Retinal pigment epithelial cell (primary cell): ENCODE results near the gene ARFGAP3.
"Not testable (repeated sequence)": the region's sequence is repeated elsewhere in the genome, so short reads cannot be mapped to it uniquely, and the experiment has no call there.

Source experiments
- DNase-seq: peaks from one replicate; pipeline ENCODE4 v3.0.0-alpha.2; 2010; ENCODE audit warnings: low read depth
- H3K4me3 ChIP-seq: 2 replicates; pipeline ENCODE4 v1.5.1; 2011; ENCODE audit warnings: mild to moderate bottlenecking, low read length, control low read depth, moderate library complexity
- TF ChIP-seq, protein P1 (sequence below): conservative IDR thresholded peaks from 2 replicates; pipeline ENCODE4 v1.5.1; 2011; ENCODE audit warnings: low read depth, low read length, control low read depth, inconsistent platforms

The ARFGAP3 gene

DNA sequence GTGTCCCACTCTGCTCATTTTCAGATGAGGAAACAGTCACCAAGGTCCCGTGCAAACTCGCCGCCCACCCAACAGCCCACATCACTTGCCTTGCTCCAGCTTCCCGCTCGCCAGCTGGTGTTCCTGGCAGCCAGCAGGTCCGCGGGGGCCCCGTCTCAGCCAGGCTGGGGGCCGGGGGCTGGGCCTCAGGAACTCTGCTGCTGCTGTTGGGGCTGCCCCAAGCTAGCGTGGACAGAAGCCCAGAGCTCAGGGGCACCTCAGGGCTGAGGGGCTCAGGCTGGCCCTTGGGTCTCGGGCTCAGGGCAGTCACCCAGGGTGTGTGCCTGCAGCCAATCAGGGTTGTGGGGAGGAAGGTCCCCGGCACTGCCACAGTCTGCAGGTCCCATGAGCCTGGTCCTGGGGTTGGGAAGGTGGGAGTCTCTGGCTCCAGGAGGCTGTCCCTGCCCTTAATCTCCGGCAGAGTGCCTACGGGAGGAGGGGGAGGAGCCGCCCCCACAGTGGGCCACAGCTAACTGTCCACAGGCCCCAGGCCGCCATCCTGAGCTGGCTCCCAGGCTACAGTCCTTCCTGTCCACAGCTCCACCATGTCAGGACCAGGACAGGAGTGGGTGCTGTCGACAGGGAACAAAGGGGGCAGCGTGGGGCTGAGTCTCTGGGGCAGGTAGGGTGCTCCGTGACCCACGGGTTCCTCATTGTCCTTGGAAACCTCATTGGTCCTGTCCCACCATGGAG, 65.2 kb downstream of the ARFGAP3 start:
- H3K4me3 ChIP-seq = no peak overlapping the region
- TF ChIP-seq, protein P1, sequence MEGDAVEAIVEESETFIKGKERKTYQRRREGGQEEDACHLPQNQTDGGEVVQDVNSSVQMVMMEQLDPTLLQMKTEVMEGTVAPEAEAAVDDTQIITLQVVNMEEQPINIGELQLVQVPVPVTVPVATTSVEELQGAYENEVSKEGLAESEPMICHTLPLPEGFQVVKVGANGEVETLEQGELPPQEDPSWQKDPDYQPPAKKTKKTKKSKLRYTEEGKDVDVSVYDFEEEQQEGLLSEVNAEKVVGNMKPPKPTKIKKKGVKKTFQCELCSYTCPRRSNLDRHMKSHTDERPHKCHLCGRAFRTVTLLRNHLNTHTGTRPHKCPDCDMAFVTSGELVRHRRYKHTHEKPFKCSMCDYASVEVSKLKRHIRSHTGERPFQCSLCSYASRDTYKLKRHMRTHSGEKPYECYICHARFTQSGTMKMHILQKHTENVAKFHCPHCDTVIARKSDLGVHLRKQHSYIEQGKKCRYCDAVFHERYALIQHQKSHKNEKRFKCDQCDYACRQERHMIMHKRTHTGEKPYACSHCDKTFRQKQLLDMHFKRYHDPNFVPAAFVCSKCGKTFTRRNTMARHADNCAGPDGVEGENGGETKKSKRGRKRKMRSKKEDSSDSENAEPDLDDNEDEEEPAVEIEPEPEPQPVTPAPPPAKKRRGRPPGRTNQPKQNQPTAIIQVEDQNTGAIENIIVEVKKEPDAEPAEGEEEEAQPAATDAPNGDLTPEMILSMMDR = no peak
- no peak for DNase-seq

DNA sequence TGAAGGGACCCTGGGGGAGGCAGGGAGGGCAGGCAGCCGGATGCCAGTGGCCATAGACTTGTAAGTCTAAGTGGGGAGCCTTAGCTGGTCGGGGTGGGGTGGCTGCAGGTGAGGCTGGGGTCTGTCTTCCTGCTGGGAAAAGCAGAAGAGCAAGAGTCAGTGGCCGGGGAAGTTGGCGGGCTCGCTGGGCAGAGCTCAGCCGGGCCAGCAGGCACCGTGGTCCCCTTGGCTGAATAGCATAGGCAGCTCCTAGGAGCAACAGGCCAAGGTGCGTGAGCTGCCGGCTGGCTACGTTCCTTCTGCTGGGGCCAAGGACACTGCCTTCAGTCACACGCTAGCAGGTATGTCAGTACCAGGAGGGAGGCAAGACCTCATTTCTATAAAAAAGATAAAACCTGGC, 68.6 kb downstream of the ARFGAP3 start:
- no peak for DNase-seq
- TF ChIP-seq, protein P1 = no peak
- H3K4me3 ChIP-seq = no peak overlapping the region

DNA sequence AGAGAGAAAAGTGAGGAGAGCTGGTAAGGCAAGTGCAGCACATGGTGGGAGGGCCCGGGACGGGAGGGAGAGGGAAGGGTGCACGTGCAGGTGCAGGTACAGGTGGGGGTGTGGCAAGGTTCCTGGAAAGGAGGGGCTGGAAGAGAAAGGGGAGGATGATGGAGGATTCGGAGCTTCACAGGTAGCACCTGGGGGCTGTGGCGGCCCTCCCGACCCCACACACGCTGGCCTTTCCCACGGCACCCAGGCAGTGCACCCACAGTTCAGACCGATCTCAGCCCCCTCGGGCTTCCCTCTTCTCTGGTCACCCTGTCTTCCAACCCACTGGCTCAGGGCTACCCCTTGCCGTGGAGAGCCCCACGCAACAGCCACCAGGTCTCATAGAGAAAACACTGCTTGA, 69.1 kb downstream of the ARFGAP3 start:
- TF ChIP-seq, protein P1 = no peak
- H3K4me3 ChIP-seq = no peak overlapping the region
- DNase-seq = no peak

DNA sequence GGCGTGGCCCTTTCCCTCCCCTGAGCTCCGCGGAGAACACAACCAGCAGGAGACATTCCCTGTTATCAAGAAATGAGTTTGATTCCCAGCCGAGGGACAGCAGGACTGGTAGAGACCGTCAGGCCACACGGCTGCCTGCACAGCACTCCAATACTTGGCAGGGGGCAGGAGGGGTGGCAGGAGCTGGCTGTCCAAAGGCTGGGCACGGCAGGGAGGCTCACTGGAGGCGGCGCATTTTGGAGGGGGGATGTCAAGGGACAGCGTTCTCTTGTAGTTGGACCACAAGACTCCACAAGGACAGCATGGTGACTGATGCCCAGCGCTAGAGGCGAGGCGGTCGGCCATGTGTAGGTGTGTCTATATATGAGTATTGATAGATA, 69.7 kb downstream of the ARFGAP3 start:
- DNase-seq = no peak
- no peak overlapping the region for H3K4me3 ChIP-seq
- TF ChIP-seq, protein P1 = no peak

DNA sequence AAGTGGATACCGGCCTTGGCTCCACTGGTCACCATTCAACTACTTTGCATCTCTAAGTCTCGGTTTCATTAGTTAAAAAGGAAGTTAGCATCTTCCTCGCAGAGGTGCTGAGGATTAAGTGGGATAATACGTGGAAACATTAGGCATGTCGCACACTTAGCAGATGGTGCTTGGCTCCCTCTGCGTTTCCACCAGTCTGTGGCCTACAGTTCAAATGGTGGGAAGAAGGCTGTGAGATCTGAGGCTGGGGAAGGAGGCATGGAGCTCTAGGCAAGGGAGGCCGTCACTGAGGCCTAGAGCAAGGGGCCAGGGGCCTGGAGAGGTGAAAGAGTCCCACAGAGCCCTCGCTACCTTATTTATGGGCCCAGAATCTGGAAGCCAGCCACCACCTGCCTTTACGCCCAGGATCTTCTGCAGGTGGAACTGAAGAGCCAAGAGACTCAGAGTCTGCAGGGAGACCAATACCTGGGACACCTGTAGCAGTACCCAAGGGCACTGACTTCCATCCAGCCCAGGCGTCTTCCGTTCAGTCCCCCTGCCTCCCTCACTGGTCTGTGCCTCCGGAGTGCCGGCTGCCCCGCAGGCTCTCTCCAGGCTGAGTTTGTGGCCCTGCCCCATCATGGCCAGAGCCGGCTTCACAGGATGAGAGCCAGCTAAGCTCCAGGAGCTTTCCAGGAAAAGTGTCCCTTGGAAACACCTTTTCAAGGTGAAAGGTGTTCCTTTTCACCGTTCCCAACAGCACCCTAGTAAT, 70.3 kb downstream of the ARFGAP3 start:
- TF ChIP-seq, protein P1 = no peak
- DNase-seq = no peak

DNA sequence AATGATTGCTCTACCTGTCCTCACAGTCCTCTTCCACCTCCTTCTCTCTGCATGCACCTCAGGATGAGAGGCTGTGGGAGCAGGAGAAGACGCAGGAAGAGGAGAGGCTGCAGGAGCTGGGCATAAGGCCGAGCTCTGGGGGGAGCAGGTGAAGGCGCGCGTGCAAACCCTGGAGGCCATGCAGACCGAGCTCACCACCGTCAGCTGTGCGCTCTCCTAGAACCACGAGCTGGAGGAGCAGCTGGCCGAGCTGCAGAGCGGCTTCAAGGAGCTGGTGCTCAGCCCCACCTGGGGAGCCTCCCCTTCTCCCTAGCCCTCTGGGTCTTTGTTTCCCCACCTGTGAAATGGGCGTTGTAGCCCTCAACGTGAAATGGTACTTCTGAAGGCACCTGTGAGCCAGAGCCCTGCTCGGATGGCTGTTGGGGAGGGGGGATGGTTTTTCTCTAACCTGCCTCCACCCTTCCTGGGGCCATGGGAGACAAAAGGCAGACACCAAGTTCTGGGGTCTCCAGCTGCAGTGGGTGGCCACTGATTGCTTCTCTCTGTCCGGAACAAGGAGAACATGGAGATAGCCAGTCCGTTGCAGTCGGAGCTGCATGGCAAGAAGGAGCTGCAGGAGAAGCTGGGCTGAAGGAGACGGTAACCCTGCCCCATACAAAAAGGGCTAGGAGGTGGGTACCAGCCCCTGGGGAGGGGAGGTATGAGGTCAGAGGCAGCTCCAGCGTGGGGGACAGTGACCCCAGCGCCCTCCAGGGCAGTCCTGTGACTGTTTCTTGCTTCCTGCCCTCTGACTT, 71.2 kb downstream of the ARFGAP3 start:
- H3K4me3 ChIP-seq = no peak overlapping the region
- TF ChIP-seq, protein P1 = no peak
- no peak for DNase-seq

More for the DNA sequence above, 70.3 kb downstream of the ARFGAP3 start:
- no peak overlapping the region for H3K4me3 ChIP-seq

DNA sequence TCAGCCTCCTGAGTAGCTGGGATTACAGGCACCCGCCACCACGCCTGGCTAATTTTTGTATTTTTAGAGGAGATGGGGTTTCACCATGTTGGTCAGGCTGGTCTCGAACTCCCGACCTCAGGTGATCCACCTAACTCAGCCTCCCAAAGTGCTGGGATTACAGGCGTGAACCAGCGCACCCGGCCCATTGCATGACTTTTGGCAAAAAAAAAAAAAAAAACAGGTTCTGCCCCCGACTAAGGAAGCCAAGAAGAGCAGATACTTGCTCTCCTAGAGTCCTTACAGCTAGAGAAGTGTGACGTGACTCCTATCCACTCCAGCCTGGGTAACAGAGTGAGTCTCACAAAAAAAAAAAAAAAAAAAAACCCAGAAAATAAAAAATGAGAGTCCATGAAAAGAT, 74.8 kb downstream of the ARFGAP3 start:
- DNase-seq, H3K4me3 ChIP-seq: not testable (repeated sequence)
